ENCODE results near the gene FARS2. TPM values are rescaled to one million over a fixed set of nuclear protein-coding genes. Genes with fewer than 3 reads are reported as not detected.

The FARS2 gene
- total and polyA plus RNA-seq, 2 of the 13 experiments (the other 11 are each of a cell fraction or from before 2014, with no cell fraction given), result 15.4 to 26.0 TPM

DNA sequence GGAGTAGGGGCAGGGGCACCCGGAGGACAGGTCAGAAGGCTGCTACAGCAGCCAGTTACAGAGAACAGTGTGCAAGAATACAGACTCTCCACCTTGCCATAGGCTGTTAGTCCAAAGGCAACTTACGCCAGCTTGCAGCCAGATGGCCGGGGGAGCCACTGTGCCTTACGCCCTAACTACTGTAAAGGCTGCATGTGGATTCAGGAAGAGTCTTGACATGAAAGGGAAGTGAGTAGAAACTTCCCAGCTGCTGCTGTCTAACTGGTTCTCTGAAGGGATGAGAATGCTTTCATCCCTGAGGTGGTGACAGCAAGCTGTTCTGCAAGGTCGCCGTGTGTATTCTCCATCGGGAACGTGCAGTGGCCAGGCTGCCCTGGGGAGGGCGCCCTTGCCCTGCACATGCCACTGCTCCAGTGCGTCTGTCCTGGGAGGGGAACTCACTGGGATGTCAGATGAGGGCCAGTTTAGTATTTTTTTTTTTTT lies 46.7 kb upstream of the FARS2 start (continued):
- TF ChIP-seq, protein P1, sequence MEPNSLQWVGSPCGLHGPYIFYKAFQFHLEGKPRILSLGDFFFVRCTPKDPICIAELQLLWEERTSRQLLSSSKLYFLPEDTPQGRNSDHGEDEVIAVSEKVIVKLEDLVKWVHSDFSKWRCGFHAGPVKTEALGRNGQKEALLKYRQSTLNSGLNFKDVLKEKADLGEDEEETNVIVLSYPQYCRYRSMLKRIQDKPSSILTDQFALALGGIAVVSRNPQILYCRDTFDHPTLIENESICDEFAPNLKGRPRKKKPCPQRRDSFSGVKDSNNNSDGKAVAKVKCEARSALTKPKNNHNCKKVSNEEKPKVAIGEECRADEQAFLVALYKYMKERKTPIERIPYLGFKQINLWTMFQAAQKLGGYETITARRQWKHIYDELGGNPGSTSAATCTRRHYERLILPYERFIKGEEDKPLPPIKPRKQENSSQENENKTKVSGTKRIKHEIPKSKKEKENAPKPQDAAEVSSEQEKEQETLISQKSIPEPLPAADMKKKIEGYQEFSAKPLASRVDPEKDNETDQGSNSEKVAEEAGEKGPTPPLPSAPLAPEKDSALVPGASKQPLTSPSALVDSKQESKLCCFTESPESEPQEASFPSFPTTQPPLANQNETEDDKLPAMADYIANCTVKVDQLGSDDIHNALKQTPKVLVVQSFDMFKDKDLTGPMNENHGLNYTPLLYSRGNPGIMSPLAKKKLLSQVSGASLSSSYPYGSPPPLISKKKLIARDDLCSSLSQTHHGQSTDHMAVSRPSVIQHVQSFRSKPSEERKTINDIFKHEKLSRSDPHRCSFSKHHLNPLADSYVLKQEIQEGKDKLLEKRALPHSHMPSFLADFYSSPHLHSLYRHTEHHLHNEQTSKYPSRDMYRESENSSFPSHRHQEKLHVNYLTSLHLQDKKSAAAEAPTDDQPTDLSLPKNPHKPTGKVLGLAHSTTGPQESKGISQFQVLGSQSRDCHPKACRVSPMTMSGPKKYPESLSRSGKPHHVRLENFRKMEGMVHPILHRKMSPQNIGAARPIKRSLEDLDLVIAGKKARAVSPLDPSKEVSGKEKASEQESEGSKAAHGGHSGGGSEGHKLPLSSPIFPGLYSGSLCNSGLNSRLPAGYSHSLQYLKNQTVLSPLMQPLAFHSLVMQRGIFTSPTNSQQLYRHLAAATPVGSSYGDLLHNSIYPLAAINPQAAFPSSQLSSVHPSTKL (CRISPR knock-in tag; IDR thresholded peaks at IDR 0.05), result no peak; the same call in 1 of the 2 replicates
- TF ChIP-seq, protein P2, sequence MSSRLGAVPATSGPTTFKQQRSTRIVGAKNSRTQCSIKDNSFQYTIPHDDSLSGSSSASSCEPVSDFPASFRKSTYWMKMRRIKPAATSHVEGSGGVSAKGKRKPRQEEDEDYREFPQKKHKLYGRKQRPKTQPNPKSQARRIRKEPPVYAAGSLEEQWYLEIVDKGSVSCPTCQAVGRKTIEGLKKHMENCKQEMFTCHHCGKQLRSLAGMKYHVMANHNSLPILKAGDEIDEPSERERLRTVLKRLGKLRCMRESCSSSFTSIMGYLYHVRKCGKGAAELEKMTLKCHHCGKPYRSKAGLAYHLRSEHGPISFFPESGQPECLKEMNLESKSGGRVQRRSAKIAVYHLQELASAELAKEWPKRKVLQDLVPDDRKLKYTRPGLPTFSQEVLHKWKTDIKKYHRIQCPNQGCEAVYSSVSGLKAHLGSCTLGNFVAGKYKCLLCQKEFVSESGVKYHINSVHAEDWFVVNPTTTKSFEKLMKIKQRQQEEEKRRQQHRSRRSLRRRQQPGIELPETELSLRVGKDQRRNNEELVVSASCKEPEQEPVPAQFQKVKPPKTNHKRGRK (CRISPR knock-in tag; IDR thresholded peaks at IDR 0.05), result 0 out of 2 replicates have a peak, but pooled peaks have one; percentile 35
- TF ChIP-seq ZNF713 (CRISPR knock-in tag; IDR thresholded peaks at IDR 0.05), result peak; percentile 81; the same call in 1 of the 2 replicates
- peak; percentile 91 for TF ChIP-seq RAD21 (CRISPR knock-in tag; IDR thresholded peaks at IDR 0.05)
- TF ChIP-seq SAP130 (CRISPR knock-in tag; IDR thresholded peaks at IDR 0.05; ENCODE audit: low read depth), result 0 out of 2 replicates have a peak, but pooled peaks have one; percentile 29
- TF ChIP-seq, protein P3, sequence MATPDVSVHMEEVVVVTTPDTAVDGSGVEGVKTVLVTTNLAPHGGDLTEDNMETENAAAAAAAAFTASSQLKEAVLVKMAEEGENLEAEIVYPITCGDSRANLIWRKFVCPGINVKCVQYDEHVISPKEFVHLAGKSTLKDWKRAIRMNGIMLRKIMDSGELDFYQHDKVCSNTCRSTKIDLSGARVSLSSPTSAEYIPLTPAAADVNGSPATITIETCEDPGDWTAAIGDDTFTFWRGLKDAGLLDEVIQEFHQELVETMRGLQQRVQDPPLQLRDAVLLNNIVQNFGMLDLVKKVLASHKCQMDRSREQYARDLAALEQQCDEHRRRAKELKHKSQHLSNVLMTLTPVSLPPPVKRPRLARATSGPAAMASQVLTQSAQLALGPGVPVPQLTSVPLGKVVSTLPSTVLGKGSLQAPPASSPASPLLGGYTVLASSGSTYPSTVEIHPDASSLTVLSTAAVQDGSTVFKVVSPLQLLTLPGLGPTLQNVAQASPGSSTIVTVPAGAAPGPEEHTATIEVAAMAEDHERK (CRISPR knock-in tag; IDR thresholded peaks at IDR 0.05; ENCODE audit: low read depth), result no peak
- TF ChIP-seq, protein P4, sequence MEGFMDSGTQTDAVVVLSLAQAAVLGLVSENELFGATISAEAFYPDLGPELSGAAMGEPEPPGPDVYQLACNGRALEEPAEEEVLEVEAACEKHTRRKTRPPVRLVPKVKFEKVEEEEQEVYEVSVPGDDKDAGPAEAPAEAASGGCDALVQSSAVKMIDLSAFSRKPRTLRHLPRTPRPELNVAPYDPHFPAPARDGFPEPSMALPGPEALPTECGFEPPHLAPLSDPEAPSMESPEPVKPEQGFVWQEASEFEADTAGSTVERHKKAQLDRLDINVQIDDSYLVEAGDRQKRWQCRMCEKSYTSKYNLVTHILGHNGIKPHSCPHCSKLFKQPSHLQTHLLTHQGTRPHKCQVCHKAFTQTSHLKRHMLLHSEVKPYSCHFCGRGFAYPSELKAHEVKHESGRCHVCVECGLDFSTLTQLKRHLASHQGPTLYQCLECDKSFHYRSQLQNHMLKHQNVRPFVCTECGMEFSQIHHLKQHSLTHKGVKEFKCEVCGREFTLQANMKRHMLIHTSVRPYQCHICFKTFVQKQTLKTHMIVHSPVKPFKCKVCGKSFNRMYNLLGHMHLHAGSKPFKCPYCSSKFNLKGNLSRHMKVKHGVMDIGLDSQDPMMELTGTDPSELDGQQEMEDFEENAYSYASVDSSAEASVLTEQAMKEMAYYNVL (CRISPR knock-in tag; IDR thresholded peaks at IDR 0.05; ENCODE audit: borderline replicate concordance), result 0 out of 2 replicates have a peak, but pooled peaks have one; percentile 18
- TF ChIP-seq, protein P5, sequence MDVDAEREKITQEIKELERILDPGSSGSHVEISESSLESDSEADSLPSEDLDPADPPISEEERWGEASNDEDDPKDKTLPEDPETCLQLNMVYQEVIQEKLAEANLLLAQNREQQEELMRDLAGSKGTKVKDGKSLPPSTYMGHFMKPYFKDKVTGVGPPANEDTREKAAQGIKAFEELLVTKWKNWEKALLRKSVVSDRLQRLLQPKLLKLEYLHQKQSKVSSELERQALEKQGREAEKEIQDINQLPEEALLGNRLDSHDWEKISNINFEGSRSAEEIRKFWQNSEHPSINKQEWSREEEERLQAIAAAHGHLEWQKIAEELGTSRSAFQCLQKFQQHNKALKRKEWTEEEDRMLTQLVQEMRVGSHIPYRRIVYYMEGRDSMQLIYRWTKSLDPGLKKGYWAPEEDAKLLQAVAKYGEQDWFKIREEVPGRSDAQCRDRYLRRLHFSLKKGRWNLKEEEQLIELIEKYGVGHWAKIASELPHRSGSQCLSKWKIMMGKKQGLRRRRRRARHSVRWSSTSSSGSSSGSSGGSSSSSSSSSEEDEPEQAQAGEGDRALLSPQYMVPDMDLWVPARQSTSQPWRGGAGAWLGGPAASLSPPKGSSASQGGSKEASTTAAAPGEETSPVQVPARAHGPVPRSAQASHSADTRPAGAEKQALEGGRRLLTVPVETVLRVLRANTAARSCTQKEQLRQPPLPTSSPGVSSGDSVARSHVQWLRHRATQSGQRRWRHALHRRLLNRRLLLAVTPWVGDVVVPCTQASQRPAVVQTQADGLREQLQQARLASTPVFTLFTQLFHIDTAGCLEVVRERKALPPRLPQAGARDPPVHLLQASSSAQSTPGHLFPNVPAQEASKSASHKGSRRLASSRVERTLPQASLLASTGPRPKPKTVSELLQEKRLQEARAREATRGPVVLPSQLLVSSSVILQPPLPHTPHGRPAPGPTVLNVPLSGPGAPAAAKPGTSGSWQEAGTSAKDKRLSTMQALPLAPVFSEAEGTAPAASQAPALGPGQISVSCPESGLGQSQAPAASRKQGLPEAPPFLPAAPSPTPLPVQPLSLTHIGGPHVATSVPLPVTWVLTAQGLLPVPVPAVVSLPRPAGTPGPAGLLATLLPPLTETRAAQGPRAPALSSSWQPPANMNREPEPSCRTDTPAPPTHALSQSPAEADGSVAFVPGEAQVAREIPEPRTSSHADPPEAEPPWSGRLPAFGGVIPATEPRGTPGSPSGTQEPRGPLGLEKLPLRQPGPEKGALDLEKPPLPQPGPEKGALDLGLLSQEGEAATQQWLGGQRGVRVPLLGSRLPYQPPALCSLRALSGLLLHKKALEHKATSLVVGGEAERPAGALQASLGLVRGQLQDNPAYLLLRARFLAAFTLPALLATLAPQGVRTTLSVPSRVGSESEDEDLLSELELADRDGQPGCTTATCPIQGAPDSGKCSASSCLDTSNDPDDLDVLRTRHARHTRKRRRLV (CRISPR knock-in tag; IDR thresholded peaks at IDR 0.05), result no peak
- no peak; the same call in 1 of the 2 replicates for TF ChIP-seq POGZ (CRISPR knock-in tag; IDR thresholded peaks at IDR 0.05)
- TF ChIP-seq, protein P6, sequence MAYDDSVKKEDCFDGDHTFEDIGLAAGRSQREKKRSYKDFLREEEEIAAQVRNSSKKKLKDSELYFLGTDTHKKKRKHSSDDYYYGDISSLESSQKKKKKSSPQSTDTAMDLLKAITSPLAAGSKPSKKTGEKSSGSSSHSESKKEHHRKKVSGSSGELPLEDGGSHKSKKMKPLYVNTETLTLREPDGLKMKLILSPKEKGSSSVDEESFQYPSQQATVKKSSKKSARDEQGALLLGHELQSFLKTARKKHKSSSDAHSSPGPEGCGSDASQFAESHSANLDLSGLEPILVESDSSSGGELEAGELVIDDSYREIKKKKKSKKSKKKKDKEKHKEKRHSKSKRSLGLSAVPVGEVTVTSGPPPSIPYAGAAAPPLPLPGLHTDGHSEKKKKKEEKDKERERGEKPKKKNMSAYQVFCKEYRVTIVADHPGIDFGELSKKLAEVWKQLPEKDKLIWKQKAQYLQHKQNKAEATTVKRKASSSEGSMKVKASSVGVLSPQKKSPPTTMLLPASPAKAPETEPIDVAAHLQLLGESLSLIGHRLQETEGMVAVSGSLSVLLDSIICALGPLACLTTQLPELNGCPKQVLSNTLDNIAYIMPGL (CRISPR knock-in tag; IDR thresholded peaks at IDR 0.05; ENCODE audit: borderline replicate concordance in 1 of 2, low read depth in 1 of 2), result 0 out of 4 replicates have a peak, but pooled peaks of 1 of the 2 experiments have one; percentile 47
- TF ChIP-seq ZNF549 (CRISPR knock-in tag; IDR thresholded peaks at IDR 0.05), result no peak

Data from HepG2 (cell line).